ENCODE data around the gene AGAP2.

Gene AGAP2

DNA sequence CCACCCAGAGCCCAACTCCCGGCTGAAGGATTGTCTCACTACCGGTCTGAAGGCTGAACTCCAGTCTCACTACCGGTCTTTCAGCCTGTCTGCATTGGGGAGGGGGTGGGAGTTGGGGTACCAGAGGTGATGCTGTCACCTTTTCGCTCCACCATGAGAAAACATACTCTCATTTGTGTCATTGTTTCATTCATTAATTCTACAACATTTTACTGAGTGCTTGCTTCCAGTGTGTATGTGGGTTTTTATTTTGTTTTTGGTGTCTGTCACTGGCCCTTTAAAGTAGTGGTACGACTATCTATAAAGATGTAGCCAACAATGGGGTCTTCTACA lies 14.1 kb upstream of the AGAP2 start:
- no peak for DNase-seq

DNA sequence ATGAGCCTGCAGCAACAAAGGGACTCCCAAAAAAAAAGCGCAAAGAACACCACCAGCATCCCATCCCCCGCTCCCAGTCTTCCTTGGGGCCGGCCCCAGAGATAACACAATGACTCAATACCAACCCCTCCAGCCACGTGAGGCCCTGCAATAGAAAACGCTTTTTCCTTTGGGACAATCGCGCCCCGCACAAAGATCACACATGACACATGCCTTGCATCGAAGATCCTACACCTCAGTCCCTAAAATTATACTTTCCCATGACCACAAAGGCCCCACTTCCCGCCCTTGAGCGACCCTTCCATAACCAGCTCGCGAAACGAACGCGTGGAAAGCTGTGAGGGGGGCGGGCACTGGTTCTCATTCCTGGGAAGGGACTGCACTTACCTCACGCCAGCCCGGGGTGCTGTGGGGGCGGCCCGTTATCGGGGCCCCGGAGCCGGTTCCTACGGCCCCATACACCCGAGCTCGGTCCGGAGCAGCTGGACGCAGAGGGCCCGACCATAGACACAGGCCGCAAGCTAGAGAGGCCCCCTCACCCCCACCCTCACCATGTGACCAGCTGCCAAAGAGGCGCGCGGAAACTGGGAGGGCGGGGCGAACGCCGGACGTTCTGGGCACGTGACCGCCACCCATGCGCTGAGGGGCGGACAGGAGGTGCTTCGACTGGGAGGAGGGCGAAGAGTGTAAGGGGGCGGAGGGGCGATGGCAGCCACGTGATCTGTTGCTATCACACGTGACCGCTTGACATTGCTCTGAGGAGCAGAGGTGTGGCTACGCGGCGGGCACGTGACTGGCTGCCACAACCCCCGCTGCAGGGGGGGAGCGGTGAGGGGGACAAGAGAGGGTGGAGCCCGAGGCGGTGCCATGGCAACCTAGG lies 13.5 kb upstream of the AGAP2 start, which contains the start of gene CDK4:
TSS of gene CDK4 (minus strand) at position 523 of the 880 bp plus-strand sequence. CDS start 593 bp downstream, outside the sequence.
- peak; percentile 100 for DNase-seq

GRCh38 chr12:57751432-57751787 lies 12.9 kb upstream of the AGAP2 start:
- no peak for DNase-seq

- no peak for DNase-seq
Observed at GRCh38 chr12:57750561-57751431, 12.3 kb upstream of the AGAP2 start.

DNA sequence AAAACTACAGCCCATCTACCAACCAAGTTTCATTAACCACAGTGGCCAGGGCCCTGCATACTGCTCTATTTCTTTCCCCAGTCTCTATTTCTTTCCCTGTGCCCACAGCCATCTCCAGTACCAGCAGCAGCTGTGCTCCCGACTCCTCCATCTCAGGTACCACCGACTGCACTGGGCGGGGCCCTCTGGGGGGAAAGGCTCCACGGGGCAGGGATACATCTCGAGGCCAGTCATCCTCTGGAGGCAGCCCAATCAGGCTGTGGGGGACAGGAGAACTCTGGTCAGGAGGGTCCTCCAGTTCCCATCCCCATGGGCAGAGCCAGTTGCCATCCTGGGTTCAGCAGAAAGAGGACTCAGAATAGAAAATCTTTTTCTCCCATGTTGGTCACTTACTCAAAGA lies 10.5 kb upstream of the AGAP2 start:
- no peak for DNase-seq

DNA sequence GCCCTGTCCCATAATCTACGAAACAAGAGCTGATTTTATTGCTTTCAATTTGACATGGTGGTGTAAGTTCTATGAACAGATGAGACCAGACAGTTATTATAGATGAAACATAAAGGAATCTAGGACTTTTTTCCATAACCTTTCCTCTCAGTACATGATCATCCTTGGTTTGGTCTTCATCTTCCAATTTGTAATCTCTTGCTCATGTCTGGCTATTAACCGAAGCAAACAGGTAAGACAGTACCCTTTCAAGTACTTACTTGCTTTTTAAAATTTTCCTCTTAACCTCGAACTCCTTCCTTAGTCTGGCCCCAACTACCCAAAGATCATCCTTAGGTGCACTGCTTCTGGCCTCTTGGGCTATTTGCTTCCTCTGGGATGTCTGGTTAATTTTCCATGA lies 7.5 kb upstream of the AGAP2 start:
- no peak for DNase-seq

GRCh38 chr12:57745485-57745881 lies 6.9 kb upstream of the AGAP2 start:
- DNase-seq, result no peak

DNA sequence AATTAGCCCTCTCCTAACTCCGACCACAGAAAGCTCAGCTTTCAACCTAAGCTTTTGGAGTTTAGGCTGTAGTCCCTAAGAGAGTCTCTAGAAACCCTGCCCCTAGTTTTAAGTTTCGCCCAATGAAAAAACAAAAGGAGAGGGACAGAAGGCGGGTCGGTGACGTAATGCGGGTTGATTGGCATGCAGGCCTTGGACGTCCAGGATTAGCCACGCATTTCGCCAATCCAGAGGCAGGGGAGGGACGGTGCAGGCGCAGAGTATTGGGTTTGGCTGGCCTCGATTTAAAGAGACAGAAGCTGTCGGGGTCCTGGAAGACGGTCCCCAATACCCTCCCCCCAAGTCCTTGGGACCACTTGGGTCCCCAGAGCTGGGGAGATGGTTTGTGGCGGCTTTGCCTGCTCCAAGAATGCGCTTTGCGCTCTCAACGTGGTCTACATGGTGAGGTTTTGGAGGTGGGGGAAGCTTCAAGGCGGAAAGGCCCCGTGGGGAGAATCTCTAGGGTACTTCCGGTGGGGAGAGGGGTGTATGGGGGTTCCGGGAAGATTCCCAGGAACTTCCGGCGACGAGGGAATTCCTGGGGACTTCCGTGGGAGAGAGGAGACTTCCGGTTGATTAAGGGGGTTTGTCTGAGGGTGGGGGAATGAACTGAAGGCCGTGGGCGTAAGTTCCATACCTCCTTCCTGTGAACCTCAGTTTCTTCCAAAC lies 6.4 kb upstream of the AGAP2 start, which contains the start of gene TSPAN31:
TSS of gene TSPAN31 (plus strand) at position 263 of the 708 bp plus-strand sequence. CDS start at position 379, 116 bp downstream.
- peak; percentile 97 for DNase-seq

GRCh38 chr12:57744194-57744776 lies 5.7 kb upstream of the AGAP2 start:
- DNase-seq, result peak; percentile 86

- DNase-seq, result no peak
Observed at GRCh38 chr12:57743769-57744168, 5.2 kb upstream of the AGAP2 start.

GRCh38 chr12:57741844-57742738 lies 3.5 kb upstream of the AGAP2 start:
- DNase-seq, result peak; percentile 85

DNA sequence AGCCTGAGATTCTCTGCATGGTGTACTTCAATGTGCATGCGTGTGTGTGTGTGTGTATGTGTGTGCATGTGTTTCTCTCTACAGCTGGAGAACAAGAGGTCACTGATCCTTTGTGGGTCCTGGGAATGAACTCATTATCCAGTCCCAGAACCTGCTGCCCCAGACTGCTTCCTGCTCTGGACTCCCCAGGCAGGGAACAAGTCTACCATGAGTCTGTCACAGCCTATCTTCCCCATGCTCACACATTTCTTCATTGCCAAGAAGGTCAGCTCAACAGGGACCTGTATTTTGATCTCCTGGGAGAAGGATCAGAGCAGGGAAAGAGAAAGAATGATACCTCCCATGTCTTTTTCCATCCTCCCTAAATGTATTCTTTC lies 2.9 kb upstream of the AGAP2 start:
- DNase-seq, result no peak

DNA sequence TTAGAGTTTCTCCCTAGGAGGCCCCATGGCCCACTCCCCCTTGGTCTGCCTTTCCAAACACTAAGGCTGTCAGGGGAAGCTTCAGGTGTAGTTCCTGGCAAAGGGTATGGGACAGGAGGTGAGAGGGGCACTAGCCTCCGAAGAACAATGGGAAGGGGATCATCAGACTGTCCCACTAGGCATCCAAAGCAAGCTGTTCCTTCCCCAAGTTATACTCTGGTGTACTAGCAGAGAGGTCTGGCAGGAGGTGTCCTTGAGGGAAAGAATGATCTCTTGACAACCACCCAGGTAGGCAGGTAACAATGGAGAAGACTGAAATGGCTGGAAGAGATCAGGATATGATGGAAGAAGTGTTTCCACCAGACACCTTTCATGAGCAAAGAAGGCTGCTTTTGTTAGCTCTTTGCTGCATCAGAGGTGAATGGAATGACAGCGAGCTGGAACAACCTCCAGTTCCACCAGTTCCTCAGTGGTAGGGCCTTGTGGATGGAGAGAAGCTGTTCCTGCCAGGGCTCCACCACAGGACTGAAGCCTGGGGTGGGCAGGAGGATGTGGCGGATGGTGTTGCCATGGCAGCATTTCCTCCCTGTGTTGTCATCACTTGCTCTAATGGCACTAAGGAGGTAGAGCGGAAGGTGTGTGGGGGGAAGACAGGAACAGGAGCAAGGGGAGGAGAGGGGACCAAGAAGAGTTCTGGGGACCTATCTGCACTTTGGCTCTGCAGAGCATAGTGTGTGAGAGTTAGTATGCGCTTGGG lies 2.3 kb upstream of the AGAP2 start:
- DNase-seq, result peak; percentile 85

DNA sequence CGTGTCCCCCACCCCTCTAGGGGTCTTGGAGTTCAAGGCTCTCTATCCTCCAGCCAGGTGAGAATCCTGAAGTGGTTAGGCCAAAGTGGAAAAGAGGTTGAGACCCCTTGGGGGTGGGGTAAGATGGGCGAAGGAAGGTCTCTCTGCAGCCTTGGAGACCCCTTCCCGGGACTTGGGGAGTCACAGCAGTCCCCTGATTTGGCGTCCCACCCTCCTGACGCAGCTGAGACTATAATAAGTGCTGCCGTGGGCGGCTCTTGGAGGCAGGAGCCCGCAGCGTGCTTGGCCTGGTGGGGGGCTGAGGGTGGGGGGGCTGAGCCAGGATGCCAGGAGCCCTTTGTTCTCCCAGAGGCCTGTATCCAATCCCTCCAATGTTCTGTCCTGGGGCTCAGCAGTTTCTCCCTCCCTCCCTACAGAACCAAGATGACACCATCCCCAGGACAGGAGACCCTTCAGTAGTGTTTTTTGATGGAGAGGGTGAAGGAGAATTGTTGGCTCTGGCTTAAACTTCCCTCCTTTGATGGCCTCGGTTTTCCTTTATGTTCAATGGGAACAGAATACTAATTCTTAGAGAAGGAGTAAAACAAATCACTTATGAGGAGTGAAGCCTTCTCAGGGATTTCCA lies 1.5 kb upstream of the AGAP2 start:
- no peak for DNase-seq

- no peak for DNase-seq
Observed at GRCh38 chr12:57739387-57739786, 845 bp upstream of the AGAP2 start.

- no peak for DNase-seq
Observed at GRCh38 chr12:57737467-57738460, 778 bp downstream of the AGAP2 start.

DNA sequence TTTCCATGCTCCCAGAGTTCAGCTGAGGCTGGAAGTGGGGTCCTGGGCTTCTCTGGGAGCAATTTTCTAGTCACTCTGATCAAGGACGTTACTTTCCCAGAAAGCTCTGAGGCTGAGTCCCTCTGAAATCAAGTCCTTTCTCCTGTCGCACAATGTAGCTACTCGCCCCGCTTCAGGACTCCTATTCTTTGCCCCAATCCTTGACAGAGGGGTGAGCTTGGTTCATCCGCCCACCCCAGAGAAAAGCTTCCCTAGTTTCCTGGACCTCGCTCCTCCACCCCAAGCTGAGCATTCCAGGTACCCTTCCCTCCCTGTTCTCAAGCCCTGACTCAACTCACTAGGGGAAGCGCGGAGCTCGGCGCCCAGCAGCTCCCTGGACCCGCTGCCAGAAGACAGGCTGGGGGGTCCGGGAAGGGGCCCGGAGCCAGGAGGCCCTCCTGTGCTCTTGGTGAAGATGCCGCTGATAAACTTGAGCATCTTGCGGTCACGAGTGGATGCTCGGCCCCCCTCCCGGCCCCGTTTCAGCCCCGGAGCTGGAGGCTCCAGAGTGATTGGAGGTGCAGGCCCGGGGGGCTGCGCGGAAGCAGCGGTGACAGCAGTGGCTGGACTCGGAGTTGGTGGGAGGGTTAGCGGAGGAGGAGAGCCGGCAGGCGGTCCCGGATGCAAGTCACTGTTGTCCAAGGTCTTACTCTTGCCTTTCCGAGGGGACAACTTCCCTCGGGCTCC lies 1.6 kb downstream of the AGAP2 start:
- DNase-seq, result no peak

DNA sequence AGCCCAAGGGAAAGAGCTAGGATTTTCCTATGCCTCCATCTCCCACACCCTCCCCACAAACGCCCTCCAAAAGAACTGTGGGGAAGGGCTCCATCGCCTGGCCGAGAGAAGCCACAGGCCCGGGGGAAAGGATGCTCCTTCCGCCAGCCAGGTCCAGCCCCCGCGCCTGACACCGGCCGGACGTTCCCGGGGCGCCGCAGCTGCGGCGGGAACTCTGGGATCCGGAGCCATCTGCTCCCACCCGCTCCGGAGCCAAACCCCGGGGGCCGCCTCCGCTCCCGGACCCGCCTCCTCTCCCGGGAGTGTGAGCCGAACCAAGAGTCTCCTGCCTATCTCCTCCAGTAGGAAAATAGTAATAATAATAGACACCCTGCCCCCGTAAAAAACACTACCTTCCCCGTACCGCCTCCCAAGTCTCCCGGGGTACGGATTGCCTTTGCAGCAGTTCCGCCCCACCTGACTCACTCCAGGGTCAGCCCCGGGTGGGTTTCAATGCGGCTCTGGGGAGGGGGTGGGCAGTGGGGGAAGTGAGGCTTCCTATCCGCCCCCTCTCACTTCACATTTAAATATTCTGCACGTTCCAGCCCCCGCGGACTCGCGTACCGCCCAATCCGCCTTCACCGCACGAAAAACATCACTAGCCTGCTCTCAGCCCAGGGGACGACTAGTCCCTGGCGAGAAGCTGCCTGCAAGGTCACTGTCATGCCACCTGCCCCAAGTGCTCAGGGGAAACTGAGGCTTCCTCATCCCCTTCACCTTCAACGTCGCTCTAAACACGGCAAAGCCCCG lies 2.4 kb downstream of the AGAP2 start:
- DNase-seq, result no peak
